HG03025 (cell line): ENCODE measurements around the gene TARBP2.
"Not testable (repeated sequence)": the region's sequence is repeated elsewhere in the genome, so short reads cannot be mapped to it uniquely, and the experiment has no call there.

Experiments
- ATAC-seq: cut with Tn5 transposase; IDR thresholded peaks from one replicate; pipeline ENCODE4 v1.9.1; 2021; ENCODE audit warnings: mild to moderate bottlenecking, moderate library complexity; ENCODE audit not compliant: unreplicated experiment, low FRiP score

Gene TARBP2

GRCh38 chr12:53474077-53474476, 27.0 kb upstream of the TARBP2 start:
- no peak for ATAC-seq

GRCh38 chr12:53474819-53475218, 26.3 kb upstream of the TARBP2 start:
- ATAC-seq: no peak

- ATAC-seq: no peak
Measured at GRCh38 chr12:53476769-53477209, 24.3 kb upstream of the TARBP2 start.

- no peak for ATAC-seq
Measured at GRCh38 chr12:53478865-53479264, 22.2 kb upstream of the TARBP2 start.

- no peak for ATAC-seq
Measured at GRCh38 chr12:53479331-53479730, 21.8 kb upstream of the TARBP2 start.

- no peak for ATAC-seq
Measured at GRCh38 chr12:53480491-53481442, 20.3 kb upstream of the TARBP2 start.

- ATAC-seq: not testable (repeated sequence)
Measured at GRCh38 chr12:53481458-53481857, 19.6 kb upstream of the TARBP2 start.

- no peak for ATAC-seq
Measured at GRCh38 chr12:53481939-53482586, 19.0 kb upstream of the TARBP2 start.

GRCh38 chr12:53482626-53483168, 18.4 kb upstream of the TARBP2 start:
- no peak for ATAC-seq

- ATAC-seq: no peak
Measured at GRCh38 chr12:53483225-53483978, 17.7 kb upstream of the TARBP2 start.

- ATAC-seq: no peak
Measured at GRCh38 chr12:53483979-53484377, 17.1 kb upstream of the TARBP2 start.

GRCh38 chr12:53484686-53485575, 16.2 kb upstream of the TARBP2 start:
- ATAC-seq: no peak

- ATAC-seq: no peak
Measured at GRCh38 chr12:53485955-53486735, 14.9 kb upstream of the TARBP2 start.

- ATAC-seq: no peak
Measured at GRCh38 chr12:53486736-53487487, 14.2 kb upstream of the TARBP2 start.

- ATAC-seq: no peak
Measured at GRCh38 chr12:53489242-53489864, 11.7 kb upstream of the TARBP2 start.

GRCh38 chr12:53492188-53492587, 8.9 kb upstream of the TARBP2 start:
- ATAC-seq: no peak

GRCh38 chr12:53492830-53493609, 8.1 kb upstream of the TARBP2 start:
- ATAC-seq: peak; percentile 91
